NOMO-1 (cell line): ENCODE data around the gene CERS5.
A peak's percentile ranks its signal among the peaks of the same experiment; 100 is the strongest.

Source experiments
- DNase-seq, 2 experiments: peaks; one replicate each; lab custom pipeline; 2025; ENCODE audit not compliant: unreplicated experiment in 2 of 2; lab: John Stamatoyannopoulos, UW

Gene CERS5

DNA sequence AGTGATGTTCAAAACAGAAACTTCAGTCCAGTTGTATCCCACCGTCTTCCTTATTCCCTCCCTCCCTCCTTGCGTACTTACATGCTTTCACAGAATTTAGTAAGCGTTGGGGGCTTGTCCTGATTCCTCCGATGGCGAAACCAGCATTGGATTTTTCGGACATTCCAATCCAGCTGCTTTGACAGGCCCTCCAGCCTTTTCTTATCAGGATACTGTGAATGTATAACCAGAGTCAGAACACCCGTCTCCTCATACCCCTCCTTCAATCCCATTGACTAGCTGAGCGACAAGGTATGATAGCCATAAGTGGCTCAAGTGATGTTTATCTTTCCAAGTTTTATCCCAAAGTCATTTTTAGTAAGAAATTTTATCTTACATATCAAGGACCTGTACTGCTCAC lies 24.2 kb downstream of the CERS5 start:
- DNase-seq = no peak

- DNase-seq = peak in 1 of 2 experiments; percentile 12
Observed at GRCh38 chr12:50132505-50133135, 34.5 kb downstream of the CERS5 start.

- DNase-seq = no peak
Observed at GRCh38 chr12:50129290-50129689, 37.9 kb downstream of the CERS5 start.

DNA sequence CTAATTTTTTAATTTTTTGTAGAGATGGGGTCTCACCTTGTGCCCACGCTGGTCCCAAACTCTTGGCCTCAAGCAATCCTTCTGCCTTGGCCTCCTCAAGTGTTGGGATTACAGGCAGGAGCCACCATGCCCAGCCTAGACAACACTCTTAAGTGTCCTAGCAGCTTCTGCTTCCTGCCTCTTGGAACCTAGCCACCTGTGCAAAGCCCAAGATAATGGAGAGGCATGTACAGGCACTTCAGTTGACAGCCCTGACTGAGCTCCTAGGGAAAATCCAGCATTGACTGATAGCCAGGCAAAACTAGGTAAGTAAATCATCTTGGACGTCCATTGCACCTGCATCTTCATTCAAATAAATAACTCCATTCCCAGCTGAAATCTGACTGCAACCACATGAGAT lies 39.6 kb downstream of the CERS5 start:
- DNase-seq = no peak

DNA sequence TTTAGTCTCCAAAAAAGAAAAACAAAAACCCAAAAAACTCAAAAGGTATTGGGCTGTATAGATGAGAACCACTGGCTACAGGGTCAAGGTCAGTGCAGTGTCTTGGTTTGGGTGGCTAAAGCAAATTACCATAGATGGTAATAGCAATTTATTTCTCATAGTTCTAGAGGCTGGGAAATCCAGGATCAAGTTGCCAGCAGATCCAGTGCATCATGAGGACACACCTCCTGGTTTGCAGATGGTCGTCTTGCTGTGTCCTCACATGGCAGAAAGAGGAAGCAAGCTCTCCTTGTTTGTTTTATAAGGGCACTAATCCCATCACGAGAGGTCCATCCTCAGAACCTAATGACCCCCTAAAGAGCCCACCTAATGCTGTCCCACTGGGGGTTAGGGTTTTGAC lies 44.0 kb downstream of the CERS5 start:
- no peak for DNase-seq

GRCh38 chr12:50121641-50122040 lies 45.5 kb downstream of the CERS5 start:
- no peak for DNase-seq

- no peak for DNase-seq
Observed at GRCh38 chr12:50120953-50121352, 46.2 kb downstream of the CERS5 start.

DNA sequence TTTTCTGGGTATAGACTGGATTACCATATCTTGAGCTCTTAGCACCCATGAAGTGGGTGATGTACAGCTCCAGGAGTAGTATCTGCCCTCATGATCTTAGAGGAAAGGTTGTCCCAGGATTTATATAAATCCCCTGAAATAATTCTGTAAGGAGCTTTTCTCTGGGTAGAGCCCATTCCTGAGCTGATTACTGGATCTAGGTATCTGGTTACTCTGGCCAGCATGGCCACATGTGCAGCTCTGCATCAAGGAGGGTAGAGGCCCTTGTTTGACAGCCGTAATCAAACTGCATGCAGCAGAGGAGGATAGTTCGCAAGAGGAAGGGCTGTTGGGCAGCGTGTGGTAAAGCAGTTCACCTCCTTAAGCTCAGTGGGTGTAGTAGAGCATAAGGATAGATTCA lies 46.6 kb downstream of the CERS5 start:
- DNase-seq = no peak

GRCh38 chr12:50119387-50119786 lies 47.8 kb downstream of the CERS5 start:
- no peak for DNase-seq

DNA sequence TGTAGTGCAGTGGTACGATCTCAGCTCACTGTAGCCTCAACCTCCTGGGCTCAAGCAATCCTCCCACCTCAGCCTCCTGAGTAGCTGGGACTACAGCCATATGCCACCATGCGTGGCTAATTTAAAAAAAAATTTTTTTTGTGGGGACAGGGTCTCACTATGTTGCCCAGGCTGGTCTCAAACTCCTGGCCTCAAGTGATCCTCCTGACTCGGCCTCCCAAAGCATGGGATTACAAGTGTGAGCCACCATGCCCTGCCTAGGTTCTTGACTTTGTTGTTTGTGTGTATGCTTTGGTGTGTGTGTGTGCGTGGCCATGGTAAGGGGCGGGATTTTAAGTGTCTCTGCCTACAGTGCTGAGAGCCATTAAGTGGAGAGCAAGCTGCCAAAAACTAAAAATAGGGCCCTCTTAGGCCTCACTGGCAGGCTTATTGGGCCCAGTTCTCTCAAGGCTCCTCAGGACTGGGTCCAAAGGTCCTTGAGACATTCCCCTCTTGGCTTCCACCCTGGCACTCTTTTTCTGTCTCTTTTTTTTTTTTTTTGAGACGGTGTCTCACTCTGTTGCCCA lies 50.0 kb downstream of the CERS5 start:
- no peak for DNase-seq

DNA sequence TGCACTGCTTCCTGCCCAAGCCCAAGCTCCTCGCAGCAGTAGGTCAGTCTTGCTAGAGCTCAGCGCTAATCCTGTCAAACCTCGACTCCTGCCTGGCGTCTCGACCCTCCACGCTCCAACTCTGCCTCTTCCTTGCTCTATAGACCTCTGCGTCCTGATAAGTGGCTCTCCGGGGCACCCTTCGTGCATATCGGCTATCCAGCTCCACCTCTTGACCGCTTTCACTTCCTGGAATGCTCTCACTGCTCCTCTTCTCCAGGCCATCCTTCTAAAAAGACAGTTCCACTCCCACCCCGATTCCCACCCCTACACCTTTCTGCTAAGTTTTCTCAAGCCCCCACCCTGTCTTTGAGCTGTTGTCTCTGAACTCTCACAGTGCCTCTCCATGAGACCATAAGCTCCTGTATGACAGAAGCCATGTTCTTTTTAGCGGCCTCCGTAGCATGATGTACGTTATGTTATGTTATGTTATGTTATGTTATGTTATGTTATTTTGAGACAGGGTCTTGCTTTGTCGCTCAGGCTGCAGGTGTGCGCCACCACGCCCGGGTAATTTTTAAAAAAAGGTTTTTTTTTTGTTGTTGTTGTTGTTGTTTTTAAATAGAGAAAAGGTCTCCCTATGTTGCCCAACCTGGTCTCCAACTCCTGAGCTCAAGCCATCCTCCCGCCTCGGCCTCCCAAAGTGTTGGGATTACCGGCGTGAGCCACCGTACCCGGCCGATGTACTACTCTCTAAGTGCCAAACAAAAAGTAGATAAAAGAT lies 54.5 kb downstream of the CERS5 start:
- DNase-seq = peak; percentile 65 to 70

- DNase-seq = peak; percentile 99
Observed at GRCh38 chr12:50111693-50112455, 55.3 kb downstream of the CERS5 start, which contains the start of gene COX14. Gene COX14, plus strand, starts transcription at chr12:50112236. Its CDS starts 7,808 bp downstream, at chr12:50120044.

GRCh38 chr12:50111395-50111692 lies 55.8 kb downstream of the CERS5 start:
- no peak for DNase-seq

- no peak for DNase-seq
Observed at GRCh38 chr12:50110762-50111351, 56.3 kb downstream of the CERS5 start.

GRCh38 chr12:50110127-50110761 lies 56.9 kb downstream of the CERS5 start:
- DNase-seq = no peak

DNA sequence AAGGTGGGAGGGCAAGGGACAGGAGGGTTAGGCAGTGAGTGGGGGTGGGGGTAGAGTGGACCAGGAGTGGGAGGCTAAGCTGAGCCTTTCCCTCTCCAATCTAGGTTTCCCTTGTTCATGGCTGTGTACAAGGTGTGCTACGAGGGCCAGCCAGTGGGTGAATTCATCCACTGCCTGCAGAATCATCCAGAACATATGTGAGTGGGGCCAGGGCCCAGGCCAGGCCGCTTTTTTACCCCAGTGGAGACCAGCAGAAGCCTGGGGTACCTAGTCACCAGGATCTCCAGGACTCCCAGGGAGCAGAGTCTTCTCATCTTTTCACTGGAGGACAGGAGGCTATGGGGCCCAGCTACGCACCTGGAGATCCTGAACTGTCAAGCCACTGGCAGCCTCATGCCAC lies 57.9 kb downstream of the CERS5 start:
- DNase-seq = no peak

DNA sequence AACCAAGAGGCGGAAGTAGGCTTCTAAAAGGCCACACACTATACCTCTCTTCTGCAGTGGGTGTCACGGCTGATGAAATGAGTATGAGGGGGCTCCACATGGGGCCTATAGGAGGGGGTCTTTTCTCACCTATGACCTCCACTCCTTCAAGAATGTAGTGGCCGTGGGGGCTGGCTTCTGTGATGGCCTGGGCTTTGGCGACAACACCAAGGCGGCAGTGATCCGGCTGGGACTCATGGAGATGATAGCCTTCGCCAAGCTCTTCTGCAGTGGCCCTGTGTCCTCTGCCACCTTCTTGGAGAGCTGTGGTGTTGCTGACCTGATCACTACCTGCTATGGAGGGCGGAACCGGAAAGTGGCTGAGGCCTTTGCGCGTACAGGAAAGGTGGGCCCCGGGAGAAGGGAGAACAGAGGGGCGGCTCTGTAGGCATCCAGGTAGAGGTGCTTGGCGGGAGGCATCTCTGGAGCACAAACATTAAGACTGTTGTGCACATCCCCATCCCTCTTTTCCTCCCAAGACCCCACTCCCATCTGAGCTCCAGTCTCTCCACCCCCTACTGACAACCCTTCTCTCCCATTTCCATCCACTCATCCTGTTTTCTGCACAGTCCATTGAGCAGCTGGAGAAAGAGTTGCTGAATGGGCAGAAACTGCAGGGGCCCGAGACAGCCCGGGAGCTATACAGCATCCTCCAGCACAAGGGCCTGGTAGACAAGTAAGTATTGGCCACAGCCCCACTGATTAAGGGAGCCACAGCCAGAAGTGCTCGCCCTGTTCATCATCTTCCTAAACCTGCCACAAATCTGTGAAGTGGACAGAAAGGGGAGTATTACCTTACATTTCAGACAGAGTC lies 59.5 kb downstream of the CERS5 start:
- no peak for DNase-seq

DNA sequence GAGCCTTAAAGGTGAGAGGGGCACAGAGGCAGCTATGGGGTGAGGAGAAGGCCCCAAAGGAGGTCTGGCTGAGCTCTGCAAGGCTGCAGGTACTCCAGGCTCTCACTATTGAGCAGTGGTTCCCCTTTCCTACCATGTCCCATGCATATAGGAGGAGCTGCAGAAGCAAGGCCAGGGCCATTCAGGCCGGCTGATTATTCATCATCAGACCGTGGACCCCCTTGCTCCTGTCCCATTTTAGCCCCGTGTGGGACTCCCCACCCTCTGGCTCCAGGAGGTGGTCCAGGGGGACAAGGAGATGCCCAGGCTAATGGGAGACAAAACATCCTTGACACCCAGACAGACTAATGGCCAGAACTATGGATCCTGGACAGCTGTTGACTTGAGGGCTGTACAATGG lies 60.3 kb downstream of the CERS5 start:
- no peak for DNase-seq

DNA sequence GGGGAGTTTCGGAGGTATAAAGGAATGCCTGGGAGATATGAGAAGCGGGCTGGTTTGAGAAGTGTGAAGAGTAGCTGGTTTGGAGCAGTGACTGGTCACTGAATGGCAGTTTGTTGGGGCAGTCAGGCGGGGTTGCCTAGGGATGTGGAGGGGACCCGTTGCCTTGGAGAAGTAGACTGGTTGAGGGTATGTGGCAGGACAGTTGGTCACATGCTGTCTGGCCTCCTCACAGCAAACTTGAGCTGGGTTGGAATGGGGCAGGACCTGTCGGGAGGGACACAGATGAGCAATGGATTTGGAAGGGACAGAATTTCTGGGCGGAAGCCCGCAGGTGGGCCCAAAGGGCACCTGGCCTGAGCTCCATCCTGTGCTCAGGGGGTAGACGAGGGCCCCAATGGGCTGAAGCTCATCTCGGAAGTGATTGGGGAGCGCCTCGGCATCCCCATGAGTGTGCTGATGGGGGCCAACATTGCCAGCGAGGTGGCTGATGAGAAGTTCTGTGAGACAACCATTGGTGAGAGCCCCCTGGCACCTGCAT lies 61.2 kb downstream of the CERS5 start:
- DNase-seq = no peak
